ENCODE data around the gene ATP6V1G3.
A peak's percentile ranks its signal among the peaks of the same experiment; 100 is the strongest.

Gene ATP6V1G3

DNA sequence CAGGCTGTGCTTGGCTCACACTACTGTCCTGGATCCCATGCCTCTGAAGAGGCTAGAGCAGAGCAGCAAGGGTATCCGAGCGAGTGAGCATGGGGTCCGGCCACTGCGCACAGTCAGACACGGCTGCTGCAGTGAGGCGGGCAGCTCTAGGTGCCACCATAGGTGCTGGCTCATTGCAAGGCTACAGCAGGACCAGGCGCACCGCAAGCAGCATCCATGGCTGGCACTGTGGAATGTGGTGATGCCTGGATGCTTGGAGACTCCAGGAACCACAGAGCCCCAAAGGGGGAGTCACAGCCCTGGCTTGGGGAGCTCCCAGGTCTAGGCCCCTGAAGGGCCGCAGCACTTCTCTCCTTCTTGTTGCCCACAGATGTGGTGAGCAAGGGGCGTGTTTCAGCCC lies 47.2 kb downstream of the ATP6V1G3 start:
- TF ChIP-seq, protein P1, sequence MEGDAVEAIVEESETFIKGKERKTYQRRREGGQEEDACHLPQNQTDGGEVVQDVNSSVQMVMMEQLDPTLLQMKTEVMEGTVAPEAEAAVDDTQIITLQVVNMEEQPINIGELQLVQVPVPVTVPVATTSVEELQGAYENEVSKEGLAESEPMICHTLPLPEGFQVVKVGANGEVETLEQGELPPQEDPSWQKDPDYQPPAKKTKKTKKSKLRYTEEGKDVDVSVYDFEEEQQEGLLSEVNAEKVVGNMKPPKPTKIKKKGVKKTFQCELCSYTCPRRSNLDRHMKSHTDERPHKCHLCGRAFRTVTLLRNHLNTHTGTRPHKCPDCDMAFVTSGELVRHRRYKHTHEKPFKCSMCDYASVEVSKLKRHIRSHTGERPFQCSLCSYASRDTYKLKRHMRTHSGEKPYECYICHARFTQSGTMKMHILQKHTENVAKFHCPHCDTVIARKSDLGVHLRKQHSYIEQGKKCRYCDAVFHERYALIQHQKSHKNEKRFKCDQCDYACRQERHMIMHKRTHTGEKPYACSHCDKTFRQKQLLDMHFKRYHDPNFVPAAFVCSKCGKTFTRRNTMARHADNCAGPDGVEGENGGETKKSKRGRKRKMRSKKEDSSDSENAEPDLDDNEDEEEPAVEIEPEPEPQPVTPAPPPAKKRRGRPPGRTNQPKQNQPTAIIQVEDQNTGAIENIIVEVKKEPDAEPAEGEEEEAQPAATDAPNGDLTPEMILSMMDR (conservative IDR thresholded peaks at IDR 0.05; ENCODE audit: low read length): no peak
- peak; percentile 45 for DNase-seq (ENCODE audit: low read depth)
- H3K4me3 ChIP-seq (ENCODE audit: low read length): no peak overlapping the region

- peak; percentile 98 for DNase-seq (ENCODE audit: low read depth)
- TF ChIP-seq, protein P1 (conservative IDR thresholded peaks at IDR 0.05; ENCODE audit: low read length): no peak
- H3K4me3 ChIP-seq (ENCODE audit: low read length): no peak overlapping the region
Measured at GRCh38 chr1:198492872-198493271, 47.6 kb downstream of the ATP6V1G3 start.

DNA sequence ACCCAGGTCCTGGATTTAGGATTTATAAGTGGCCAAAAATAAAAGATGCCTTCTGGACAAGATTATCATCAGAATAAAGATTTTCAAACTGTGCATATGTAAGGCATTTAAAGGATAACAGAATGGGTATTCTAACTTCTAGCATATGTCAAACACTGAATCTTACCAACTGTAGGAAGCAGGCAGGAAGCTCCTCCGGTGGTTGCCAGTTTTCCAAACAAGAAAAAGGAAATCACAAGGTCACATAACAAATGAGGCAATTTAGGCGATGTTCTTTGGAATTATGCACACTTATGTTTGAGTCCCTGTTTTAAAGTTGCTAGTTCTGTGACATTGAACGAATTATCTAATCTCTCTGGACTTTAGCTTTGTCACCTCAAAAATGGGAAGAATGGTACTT lies 48.9 kb downstream of the ATP6V1G3 start:
- DNase-seq (ENCODE audit: low read depth): peak; percentile 33
- no peak overlapping the region for H3K4me3 ChIP-seq (ENCODE audit: low read length)
- TF ChIP-seq, protein P1 (conservative IDR thresholded peaks at IDR 0.05; ENCODE audit: low read length): no peak

DNA sequence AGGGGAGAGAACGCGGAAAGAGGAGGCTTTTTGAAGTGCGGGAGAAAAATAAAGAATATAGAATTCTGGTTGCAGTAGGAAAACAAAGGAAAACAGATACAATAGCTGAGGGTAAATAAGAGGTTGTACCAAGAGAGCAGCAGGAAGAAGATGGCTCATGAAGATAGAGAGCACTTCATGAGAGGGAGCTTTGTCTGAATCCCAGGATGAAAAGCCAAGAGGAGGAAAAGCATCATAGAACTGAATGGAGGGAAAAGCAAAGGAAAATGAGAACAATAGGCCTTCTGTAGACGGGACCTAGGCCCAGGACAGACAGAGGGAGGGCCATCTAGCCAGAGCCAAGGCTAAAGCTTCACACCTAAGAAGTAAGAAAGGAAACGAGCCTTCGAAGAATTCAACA lies 49.5 kb downstream of the ATP6V1G3 start:
- TF ChIP-seq, protein P1 (conservative IDR thresholded peaks at IDR 0.05; ENCODE audit: low read length): no peak
- no peak overlapping the region for H3K4me3 ChIP-seq (ENCODE audit: low read length)

DNA sequence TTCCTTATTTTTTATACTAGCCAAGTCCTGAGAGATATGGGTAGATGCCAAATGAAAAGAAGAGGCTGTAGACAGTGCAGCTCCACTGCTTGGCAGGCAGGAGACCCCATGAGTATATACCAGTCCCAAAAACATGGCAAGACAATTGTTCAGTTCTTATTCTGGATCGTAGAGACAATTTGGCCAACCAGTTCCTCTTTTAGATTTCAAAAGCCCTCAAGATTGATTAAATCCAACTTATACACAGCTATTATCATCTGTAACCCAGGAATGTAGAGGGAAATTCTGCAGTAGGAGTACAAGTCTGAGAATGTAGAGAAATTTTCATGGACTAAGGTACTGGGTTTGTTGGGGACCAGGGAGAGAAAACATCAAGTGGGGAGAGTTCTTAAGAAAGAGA lies 50.3 kb downstream of the ATP6V1G3 start:
- TF ChIP-seq, protein P1 (conservative IDR thresholded peaks at IDR 0.05; ENCODE audit: low read length): no peak

More for the DNA sequence above, 49.5 kb downstream of the ATP6V1G3 start:
- DNase-seq (ENCODE audit: low read depth): no peak

GRCh38 chr1:198486903-198487302 lies 53.6 kb downstream of the ATP6V1G3 start:
- DNase-seq (ENCODE audit: low read depth): peak; percentile 17
- no peak overlapping the region for H3K4me3 ChIP-seq (ENCODE audit: low read length)
- TF ChIP-seq, protein P1 (conservative IDR thresholded peaks at IDR 0.05; ENCODE audit: low read length): no peak

More for the DNA sequence above, 50.3 kb downstream of the ATP6V1G3 start:
- no peak overlapping the region for H3K4me3 ChIP-seq (ENCODE audit: low read length)
- no peak for DNase-seq (ENCODE audit: low read depth)

- no peak overlapping the region for H3K4me3 ChIP-seq (ENCODE audit: low read length)
- TF ChIP-seq, protein P1 (conservative IDR thresholded peaks at IDR 0.05; ENCODE audit: low read length): no peak
- DNase-seq (ENCODE audit: low read depth): no peak
Measured at GRCh38 chr1:198483645-198484044, 56.8 kb downstream of the ATP6V1G3 start.
